ENCODE data around the gene PAK4. TPM values are rescaled to one million over a fixed set of nuclear protein-coding genes. Genes with fewer than 3 reads are reported as not detected.
A peak's percentile ranks its signal among the peaks of the same experiment; 100 is the strongest.

Gene PAK4
- total and polyA plus RNA-seq, 8 donors, result 19.4 to 38.4 (median 29.4) TPM

DNA sequence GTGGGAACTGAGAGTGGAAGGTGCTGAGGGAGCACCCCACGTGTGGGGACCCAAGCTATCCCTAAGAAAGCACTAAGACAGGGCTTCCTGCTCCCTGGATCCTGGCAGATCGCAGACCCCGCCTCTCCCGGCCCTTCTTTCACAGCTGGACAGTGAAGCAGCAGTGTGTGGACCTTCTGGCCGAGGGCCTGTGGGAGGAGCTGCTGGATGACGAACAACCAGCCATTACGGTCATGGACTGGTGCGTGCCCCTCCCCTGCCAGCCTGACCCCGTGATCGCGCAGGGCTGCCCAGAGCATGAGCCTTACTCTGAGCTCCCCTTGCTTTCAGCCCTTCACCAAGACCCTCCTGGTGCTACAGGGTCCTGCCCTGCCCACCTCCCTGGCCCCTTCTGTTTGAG is 73.4 kb downstream of the PAK4 start:
- Histone ChIP-seq H3K27ac (peak overlapping the region; percentile 46 to 89 (median 62)), H3K27me3 (no peaks in the 10 kb centered on the region), H3K36me3 (no peaks in the 10 kb centered on the region), H3K4me3 (no peak overlapping the region), H3K9me3 (no peaks in the 10 kb centered on the region), H3K4me1 (peaks cover 7 to 19% (median 7%) of the 10 kb centered on the region in 3 donors)
- ATAC-seq (peak; percentile 65 to 81 (median 68)), DNase-seq (peak; percentile 81 to 95 (median 93)), FAIRE-seq (no peak)
- 30 to 34% methylated on average over 11 of the region's 11 CpGs for WGBS, 2 donors
- intact Hi-C loops (cut with DNase I), result no loop called here
- TF ChIP-seq, protein P1, sequence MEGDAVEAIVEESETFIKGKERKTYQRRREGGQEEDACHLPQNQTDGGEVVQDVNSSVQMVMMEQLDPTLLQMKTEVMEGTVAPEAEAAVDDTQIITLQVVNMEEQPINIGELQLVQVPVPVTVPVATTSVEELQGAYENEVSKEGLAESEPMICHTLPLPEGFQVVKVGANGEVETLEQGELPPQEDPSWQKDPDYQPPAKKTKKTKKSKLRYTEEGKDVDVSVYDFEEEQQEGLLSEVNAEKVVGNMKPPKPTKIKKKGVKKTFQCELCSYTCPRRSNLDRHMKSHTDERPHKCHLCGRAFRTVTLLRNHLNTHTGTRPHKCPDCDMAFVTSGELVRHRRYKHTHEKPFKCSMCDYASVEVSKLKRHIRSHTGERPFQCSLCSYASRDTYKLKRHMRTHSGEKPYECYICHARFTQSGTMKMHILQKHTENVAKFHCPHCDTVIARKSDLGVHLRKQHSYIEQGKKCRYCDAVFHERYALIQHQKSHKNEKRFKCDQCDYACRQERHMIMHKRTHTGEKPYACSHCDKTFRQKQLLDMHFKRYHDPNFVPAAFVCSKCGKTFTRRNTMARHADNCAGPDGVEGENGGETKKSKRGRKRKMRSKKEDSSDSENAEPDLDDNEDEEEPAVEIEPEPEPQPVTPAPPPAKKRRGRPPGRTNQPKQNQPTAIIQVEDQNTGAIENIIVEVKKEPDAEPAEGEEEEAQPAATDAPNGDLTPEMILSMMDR (IDR thresholded peaks at IDR 0.05), result no peak

DNA sequence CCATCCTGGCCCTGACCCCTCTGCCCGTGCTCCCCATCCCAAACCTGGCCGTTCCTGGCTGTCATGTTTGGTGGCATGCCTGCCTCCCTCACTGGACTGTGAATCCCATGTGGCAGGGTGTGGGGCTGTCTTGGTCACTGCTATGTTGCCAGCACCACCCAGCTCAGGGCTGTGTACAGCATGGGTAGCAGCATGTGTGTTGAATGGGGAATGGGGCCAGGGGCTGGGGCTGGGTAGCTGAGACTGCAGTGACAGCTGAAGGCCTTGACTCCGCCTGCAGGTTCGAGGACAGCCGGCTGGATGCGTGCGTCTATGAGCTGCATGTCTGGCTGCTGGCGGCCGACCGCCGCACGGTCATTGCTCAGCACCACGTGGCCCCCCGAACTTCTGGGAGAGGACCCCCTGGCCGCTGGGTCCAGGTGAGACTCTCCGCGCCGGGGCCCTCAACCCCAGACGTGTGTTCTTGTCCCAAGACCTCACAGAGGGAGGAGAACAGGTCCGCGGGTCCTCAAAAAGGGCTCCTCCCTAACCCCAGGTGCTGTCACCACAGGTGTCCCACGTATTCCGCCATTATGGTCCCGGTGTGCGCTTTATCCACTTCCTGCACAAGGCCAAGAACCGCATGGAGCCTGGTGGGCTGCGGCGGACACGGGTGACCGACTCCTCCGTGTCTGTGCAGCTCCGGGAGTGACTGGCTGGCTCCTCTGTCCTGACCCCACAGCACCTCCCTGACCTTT is 74.6 kb downstream of the PAK4 start:
- intact Hi-C loops (cut with DNase I), result no loop called here
- Histone ChIP-seq H3K9me3 (no peaks in the 10 kb centered on the region), H3K27ac (peak overlapping the region; percentile 49 to 89 (median 62)), H3K4me3 (peak overlapping the region in 1 of 4 donors; percentile 69), H3K27me3 (no peaks in the 10 kb centered on the region), H3K36me3 (no peaks in the 10 kb centered on the region), H3K4me1 (peaks cover 7 to 21% (median 8%) of the 10 kb centered on the region in 3 donors)
- TF ChIP-seq, protein P1 (IDR thresholded peaks at IDR 0.05), result no peak
- ATAC-seq (peak; percentile 6 to 30 (median 19)), FAIRE-seq (no peak), DNase-seq (peak; percentile 67 to 92 (median 80))
- 32 to 50% methylated on average over 32 of the region's 32 CpGs for WGBS, 2 donors

DNA sequence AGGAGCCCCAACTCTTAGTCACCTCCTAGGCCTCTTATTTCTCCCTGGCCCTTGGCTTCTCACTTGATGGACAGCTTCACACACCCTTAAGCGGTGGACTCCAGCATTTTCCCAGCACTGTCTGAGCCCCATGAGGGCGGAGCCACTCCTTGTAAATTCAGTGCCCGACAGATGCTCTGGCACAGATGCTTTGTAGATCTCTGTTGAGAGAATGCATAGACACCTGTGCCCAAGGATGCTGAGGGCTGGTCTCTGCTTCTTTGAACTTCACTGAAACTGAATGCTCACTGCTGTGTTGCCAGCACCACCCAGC is 75.2 kb downstream of the PAK4 start:
- DNase-seq, result peak in 3 of 6 donors; percentile 53 to 68 (median 62)
- intact Hi-C loops (cut with DNase I), result no loop called here

DNA sequence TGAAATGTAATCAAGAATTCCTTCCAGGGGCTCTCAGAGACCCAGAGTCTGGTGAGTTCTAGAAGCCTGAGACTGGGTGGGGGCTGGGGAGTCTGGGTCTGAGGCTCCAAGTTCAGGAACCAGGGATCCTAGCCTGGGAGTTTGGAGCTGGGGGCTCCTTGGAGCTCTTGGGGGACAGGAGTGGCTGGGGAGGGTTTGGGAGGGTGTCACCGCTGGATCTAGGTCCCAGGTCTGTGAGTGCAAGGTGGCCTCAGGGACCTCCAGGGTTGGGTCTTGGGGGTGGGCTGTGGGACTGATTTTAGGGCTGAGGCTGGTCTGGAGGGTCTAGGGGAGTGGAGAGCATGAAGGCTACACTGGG is 77.4 kb downstream of the PAK4 start:
- H3K4me3 ChIP-seq, result peak overlapping the region; percentile 41 to 69 (median 56)
- H3K27me3 ChIP-seq, result no peaks in the 10 kb centered on the region
- FAIRE-seq, result no peak

More for the DNA sequence above, 75.2 kb downstream of the PAK4 start:
- TF ChIP-seq, protein P1 (IDR thresholded peaks at IDR 0.05), result no peak
- H3K36me3 ChIP-seq, result no peaks in the 10 kb centered on the region
- peak overlapping the region; percentile 49 to 89 (median 62) for H3K27ac ChIP-seq
- H3K27me3 ChIP-seq, result no peaks in the 10 kb centered on the region
- WGBS, 2 donors, result 38 to 45% methylated on average over 3 of the region's 3 CpGs
- H3K9me3 ChIP-seq, result no peaks in the 10 kb centered on the region
- H3K4me3 ChIP-seq, result peak overlapping the region in 3 of 4 donors; percentile 7 to 69 (median 58)
- peak in 2 of 4 donors; percentile 2 to 5 for ATAC-seq
- peaks cover 7 to 21% (median 11%) of the 10 kb centered on the region in 3 donors for H3K4me1 ChIP-seq
- FAIRE-seq, result no peak

More for the DNA sequence above, 77.4 kb downstream of the PAK4 start:
- peak in 3 of 6 donors; percentile 31 to 56 (median 41) for DNase-seq
- 50 to 53% methylated on average over 1 of the region's 1 CpG for WGBS, 2 donors
- intact Hi-C loops (cut with DNase I), result no loop called here
- H3K4me1 ChIP-seq, result peaks cover 5 to 10% (median 7%) of the 10 kb centered on the region in 3 donors
- TF ChIP-seq, protein P1 (IDR thresholded peaks at IDR 0.05), result no peak
- H3K27ac ChIP-seq, result peak overlapping the region; percentile 62 to 89 (median 72)
- H3K36me3 ChIP-seq, result no peaks in the 10 kb centered on the region
- ATAC-seq, result no peak
- no peaks in the 10 kb centered on the region for H3K9me3 ChIP-seq
